Stimulated activated naive B cell treated with anti-CD40 and anti-IgM and Interleukin-4, amounts not matched to agents 10 μg/mL and 1 μg/mL and 100 μg/mL, for 72 hours (primary cell): ENCODE results near the gene VWA1.
"Not testable (repeated sequence)": the region's sequence is repeated elsewhere in the genome, so short reads cannot be mapped to it uniquely, and the experiment has no call there.

Source experiments
- ATAC-seq, 2 donors: fragments of 150-1000 bp; cut with Tn5 transposase; replicated peaks; 2 replicates each; pipeline ENCODE4 v1.10.0; 2021; ENCODE audit warnings: moderate library complexity in 1 of 2
- DNase-seq: peaks from one replicate; pipeline ENCODE4 v3.0.0; 2021
- H3K27ac Mint-ChIP-seq: one replicate; pipeline ENCODE4 v1.8.0; 2022; ENCODE audit warnings: mild to moderate bottlenecking, mixed read lengths
- H3K27me3 Mint-ChIP-seq, 2 donors: one replicate each; pipeline ENCODE4 v1.8.0; 2022; ENCODE audit warnings: mixed read lengths in 2 of 2
- H3K36me3 Mint-ChIP-seq, 2 donors: one replicate each; pipeline ENCODE4 v1.8.0; 2022; ENCODE audit warnings: mixed read lengths in 2 of 2, mild to moderate bottlenecking in 1 of 2
- H3K4me1 Mint-ChIP-seq, 2 donors: one replicate each; pipeline ENCODE4 v1.8.0; 2022; ENCODE audit warnings: mixed read lengths in 2 of 2, mild to moderate bottlenecking in 1 of 2
- H3K4me3 Mint-ChIP-seq, 2 donors: one replicate each; pipeline ENCODE4 v1.8.0; 2022; ENCODE audit warnings: mild to moderate bottlenecking in 2 of 2, mixed read lengths in 2 of 2, moderate library complexity in 1 of 2
- H3K9me3 Mint-ChIP-seq, 2 donors: one replicate each; pipeline ENCODE4 v1.8.0; 2022; ENCODE audit warnings: mixed read lengths in 2 of 2, mild to moderate bottlenecking in 1 of 2

The VWA1 gene

DNA sequence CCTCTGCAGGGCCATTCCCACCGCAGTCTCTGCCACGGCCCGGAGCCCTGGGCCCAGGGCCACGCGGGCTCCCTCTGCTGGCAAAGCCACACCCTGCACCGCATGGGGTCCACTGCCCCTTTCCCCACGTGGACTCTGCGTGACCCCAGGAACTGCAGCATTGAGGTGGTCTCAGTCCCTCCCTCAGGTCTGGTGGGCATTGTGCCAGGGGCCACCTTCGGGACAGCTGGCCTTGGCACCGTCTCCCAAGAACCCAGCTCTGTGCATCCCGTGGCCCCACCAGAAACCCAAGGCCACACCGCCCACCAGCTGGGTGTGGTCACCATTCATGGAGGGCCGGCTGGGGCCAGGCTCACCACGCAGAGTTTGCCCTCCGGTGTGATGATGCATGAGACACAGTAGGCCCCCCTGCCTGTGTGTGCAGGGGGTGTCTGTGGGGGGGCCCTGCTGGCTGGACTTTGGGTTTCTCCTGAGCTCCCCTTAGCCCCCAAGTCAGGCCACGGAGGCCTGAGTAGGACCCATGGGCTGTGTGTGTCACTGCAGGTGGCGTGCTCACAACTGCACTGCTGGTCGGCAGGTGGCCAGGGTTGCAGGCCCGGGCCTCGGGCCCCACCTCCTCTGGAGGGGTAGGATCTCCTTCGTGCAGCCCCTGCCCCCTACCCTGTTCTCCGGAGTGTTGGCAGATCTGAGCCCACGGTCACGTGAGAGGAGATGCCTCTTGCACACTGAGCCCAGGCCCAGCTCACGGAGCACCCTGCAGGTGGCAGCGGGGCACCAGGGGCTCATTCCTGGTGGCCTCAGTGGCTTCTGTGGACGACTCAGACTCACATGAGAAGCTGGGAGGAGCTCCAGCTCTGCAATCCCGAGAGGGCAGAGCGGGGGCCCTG is 5.8 kb downstream of the VWA1 start:
- ATAC-seq (peak; percentile 82 to 86), DNase-seq (no peak)
- H3K4me3 Mint-ChIP-seq: peak overlapping the region in 1 of 2 donors; percentile 22
- H3K36me3 Mint-ChIP-seq: no peaks in the 10 kb centered on the region
- no peaks in the 10 kb centered on the region for H3K9me3 Mint-ChIP-seq
- peaks cover 8 to 34% of the 10 kb centered on the region in 2 donors for H3K27me3 Mint-ChIP-seq
- H3K27ac Mint-ChIP-seq: no peak overlapping the region
- peaks cover 10 to 11% of the 10 kb centered on the region in 2 donors for H3K4me1 Mint-ChIP-seq

DNA sequence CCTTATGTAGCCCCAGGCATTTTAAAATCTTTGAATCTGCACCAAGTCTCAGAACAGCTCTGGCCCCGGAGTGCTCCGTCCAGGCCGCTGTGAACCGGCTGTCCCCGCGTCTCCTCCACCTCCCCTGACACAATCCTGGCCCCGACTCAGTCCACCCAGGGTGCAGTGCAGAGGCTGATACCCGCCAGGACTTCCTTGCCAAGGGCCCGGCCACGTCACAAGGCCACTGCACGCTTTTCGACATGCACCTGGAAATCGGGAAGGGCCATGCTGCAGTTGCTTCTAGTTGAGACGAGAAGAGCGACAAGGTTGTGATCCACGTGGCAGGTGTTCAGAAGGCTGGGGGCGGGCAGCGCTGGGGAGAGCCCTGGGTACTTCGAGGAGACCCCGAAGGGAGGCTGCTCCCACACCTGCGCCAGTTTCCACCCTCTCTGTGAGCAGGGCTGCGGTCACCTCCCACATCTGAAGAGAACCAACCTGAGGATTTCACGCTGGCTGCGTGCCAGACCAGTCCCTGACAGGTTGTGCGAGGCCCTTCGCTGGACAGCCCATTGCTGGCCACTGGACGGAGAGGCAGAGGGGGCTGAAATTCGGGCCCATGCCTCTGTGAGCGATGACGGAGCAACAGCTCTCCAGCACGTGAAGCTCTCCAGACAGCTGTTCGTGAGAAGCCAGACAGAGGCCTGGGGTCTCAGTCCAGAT is 6.7 kb downstream of the VWA1 start:
- no peak overlapping the region for H3K27ac Mint-ChIP-seq
- DNase-seq: no peak
- H3K36me3 Mint-ChIP-seq: no peaks in the 10 kb centered on the region
- H3K4me1 Mint-ChIP-seq: peaks cover 7 to 9% of the 10 kb centered on the region in 2 donors
- H3K27me3 Mint-ChIP-seq: peaks cover 5 to 26% of the 10 kb centered on the region in 2 donors
- H3K9me3 Mint-ChIP-seq: no peaks in the 10 kb centered on the region
- ATAC-seq: no peak
- no peak overlapping the region for H3K4me3 Mint-ChIP-seq

DNA sequence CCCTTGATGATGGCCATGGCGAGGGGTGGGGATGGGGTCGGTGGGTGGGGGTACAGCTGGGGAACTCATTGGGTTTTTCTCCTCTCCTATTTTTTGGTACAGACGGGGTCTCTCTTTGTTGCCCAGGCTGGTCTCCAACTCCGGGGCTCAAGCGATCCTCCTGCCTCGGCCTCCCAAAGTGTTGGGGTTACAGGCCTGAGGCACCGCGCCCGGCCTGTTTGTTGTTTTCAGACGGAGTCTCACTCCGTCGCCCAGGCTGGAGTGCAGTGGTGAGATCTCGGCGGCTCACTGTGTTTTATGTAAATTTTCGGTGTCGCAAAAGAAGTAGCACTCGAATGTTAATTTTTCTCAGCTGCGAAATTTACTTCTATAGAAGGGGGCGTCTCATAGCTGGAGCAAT is 11.1 kb downstream of the VWA1 start:
- H3K27ac Mint-ChIP-seq, H3K4me3 Mint-ChIP-seq, H3K36me3 Mint-ChIP-seq, ATAC-seq, DNase-seq, H3K9me3 Mint-ChIP-seq, H3K4me1 Mint-ChIP-seq: not testable (repeated sequence)
- peaks cover 6 to 14% of the 10 kb centered on the region in 2 donors for H3K27me3 Mint-ChIP-seq

DNA sequence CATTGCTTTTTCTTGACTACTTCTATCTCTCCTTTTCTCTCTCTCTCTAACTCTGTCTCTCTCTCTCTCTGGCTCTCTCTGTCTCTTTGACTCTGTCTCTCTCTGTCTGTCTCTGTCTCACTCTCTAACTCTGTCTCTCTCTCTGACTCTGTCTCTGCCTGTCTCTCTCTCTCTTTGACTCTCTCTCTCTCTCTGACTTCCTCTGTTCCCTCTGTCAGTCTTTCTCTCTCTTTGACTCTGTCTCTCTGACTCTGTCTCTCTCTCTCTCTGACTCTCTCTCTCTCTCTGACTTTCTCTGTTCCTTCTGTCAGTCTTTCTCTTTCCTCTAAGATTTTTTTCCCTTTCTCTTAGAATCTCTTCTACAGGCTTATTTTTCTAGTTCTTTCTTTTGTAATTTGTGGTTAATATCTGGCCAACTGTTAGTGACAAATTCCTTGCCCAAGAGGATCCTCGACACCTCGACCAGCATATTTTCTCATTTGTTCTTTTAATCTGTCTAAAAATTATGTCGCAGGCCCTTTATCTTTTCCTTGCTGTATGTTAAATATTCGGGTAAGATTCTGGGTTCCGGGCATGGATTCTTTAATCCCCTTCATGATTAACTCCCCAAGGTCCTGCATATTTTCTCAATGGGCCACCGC is 13.7 kb downstream of the VWA1 start, which contains the start of gene ATAD3C:
Gene ATAD3C, plus strand, starts transcription at position 591 of the 641 bp plus-strand sequence. CDS start 995 bp downstream, outside the sequence.
- no peak within 1 kb of the TSS for H3K27ac Mint-ChIP-seq
- no peaks in the 10 kb centered on the region for H3K36me3 Mint-ChIP-seq
- DNase-seq: no peak
- H3K9me3 Mint-ChIP-seq: no peaks in the 10 kb centered on the region
- no peak for ATAC-seq
- H3K4me1 Mint-ChIP-seq: no peaks in the 10 kb centered on the region
- H3K4me3 Mint-ChIP-seq: no peak within 1 kb of the TSS
- peaks cover 6% of the 10 kb centered on the region in 2 donors for H3K27me3 Mint-ChIP-seq

DNA sequence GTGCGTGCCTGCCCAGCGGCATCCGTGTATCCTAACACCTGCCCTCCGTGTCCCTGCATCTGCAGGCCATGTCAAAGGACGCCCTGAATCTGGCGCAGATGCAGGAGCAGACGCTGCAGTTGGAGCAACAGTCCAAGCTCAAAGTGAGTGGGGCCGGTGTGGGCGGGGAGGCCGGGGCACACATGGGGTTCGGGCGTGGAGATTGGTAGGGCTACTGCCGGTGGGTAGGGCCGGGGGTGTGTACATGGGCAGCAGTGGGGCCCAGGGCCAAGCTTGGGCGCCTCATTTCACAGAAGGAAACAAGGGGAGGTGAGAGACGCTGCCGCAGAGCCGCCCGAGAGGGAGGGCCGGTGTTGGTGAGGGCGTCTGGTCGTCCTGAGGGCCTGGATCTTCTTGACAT is 15.1 kb downstream of the VWA1 start:
- not testable (repeated sequence) for H3K4me1 Mint-ChIP-seq

DNA sequence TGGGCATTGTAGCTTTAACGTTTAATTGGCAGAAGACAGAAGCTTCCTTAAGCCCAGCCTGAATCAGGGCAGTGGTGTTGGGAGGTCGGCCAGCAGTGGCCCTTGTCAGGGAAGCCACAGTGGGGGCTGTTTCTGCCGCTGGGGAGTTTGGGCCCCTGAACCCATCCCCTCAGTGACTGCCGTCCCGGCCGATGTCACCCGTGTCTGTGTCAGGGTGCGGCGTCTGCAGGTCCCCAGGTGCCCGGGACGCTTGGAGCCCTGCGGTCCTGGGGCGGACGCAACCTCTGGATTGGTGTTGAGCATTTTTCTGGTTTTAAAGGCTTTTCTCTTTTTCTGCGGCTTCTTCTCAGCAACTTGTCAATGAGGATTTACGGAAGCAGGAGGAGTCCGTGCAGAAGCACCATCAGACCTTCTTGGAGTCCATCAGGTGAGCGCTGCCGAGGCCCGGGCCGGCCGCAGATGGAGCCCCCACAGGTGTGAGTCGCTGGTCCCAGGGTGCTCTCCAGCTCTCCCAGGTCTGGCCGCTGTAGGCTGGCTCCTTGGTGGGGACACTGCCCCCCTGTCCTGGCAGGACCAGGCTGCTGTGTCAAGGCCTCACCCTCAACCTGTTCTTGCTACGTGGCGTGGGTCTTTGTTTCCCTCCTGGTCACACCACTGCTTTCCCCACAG is 16.3 kb downstream of the VWA1 start:
- no peak overlapping the region for H3K4me3 Mint-ChIP-seq
- H3K4me1 Mint-ChIP-seq: no peaks in the 10 kb centered on the region
- ATAC-seq (no peak), DNase-seq (no peak)
- peaks cover 4 to 6% of the 10 kb centered on the region in 2 donors for H3K27me3 Mint-ChIP-seq
- no peaks in the 10 kb centered on the region for H3K9me3 Mint-ChIP-seq
- H3K27ac Mint-ChIP-seq: no peak overlapping the region
- H3K36me3 Mint-ChIP-seq: no peaks in the 10 kb centered on the region

More for the DNA sequence above, 15.1 kb downstream of the VWA1 start:
- not testable (repeated sequence) for DNase-seq, H3K27ac Mint-ChIP-seq, H3K27me3 Mint-ChIP-seq, ATAC-seq, H3K9me3 Mint-ChIP-seq, H3K4me3 Mint-ChIP-seq, H3K36me3 Mint-ChIP-seq

DNA sequence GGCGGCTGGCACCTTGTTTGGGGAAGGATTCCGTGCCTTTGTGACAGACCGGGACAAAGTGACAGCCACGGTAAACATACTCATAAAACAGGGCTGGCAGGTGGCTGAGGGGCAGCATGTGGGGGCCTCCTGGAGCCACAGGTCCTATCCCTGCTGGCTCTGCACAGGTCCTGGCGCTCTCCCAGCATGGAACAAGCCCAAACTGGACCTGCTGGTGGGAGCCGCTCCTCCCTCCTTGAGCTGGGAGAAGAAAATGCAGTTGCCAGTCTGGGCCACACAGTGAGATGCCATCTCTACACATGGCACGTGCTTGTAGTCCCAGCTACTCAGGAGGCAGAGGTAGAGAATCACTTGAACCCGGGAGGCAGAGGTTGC is 16.9 kb downstream of the VWA1 start:
- not testable (repeated sequence) for H3K36me3 Mint-ChIP-seq, H3K9me3 Mint-ChIP-seq, H3K4me3 Mint-ChIP-seq, ATAC-seq, DNase-seq, H3K27me3 Mint-ChIP-seq, H3K27ac Mint-ChIP-seq, H3K4me1 Mint-ChIP-seq

DNA sequence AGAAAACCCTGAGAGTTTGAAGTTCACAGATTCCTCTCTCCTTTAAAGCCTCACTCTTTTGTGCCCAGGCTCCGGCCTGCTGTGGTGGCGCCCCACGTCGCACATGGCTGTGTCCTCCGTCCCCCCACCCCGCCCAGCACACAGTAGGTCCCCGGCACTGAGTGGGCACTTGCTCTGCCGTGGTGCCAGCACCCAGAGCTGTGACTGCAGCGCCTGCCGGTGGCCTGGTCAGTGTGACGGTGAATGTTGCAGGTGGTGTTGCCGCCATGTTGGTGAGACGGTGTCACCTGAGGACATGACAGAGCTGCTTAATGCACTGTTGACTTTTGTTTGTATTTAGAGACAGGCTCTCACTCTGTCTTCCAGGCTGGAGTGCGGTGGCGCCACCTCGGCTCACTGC is 17.4 kb downstream of the VWA1 start:
- H3K4me1 Mint-ChIP-seq: no peaks in the 10 kb centered on the region
- no peaks in the 10 kb centered on the region for H3K36me3 Mint-ChIP-seq
- peaks cover 6 to 9% of the 10 kb centered on the region in 2 donors for H3K27me3 Mint-ChIP-seq
- H3K27ac Mint-ChIP-seq: no peak overlapping the region
- ATAC-seq: no peak
- H3K9me3 Mint-ChIP-seq: no peaks in the 10 kb centered on the region
- no peak for DNase-seq
- no peak overlapping the region for H3K4me3 Mint-ChIP-seq

DNA sequence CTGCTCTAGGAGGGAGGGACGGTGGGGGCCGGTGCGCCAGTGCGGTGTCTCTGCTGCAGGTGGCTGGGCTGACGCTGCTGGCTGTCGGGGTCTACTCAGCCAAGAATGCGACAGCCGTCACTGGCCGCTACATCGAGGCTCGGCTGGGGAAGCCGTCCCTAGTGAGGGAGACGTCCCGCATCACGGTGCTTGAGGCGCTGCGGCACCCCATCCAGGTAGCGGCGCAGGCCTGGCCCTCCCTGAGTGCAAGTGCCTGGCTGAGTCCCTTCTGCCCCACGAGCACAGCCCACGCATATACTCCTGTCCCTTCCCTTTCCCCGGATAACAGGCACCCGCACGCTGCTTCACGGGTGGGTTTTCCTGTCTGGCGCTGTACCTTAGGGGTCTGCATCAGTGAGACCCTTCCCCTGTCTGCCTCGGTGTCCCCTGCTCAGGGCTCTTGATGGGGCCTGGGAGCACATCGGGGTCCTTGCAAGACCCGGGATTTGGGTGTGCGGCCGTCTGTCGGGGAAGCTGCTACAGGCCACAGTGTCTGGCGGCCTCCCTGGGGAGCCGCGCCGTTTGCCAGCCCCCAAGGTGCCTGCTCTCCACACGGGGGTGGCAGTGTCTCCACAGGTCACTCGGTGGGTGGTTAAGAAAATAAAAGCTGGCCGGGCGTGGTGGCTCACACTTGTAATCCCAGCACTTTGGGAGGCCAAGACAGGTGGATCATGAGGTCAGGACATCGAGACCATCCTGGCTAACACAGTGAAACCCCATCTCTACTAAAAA is 19.0 kb downstream of the VWA1 start:
- ATAC-seq, H3K27ac Mint-ChIP-seq, H3K4me1 Mint-ChIP-seq, H3K36me3 Mint-ChIP-seq, H3K4me3 Mint-ChIP-seq, H3K27me3 Mint-ChIP-seq, H3K9me3 Mint-ChIP-seq, DNase-seq: not testable (repeated sequence)

DNA sequence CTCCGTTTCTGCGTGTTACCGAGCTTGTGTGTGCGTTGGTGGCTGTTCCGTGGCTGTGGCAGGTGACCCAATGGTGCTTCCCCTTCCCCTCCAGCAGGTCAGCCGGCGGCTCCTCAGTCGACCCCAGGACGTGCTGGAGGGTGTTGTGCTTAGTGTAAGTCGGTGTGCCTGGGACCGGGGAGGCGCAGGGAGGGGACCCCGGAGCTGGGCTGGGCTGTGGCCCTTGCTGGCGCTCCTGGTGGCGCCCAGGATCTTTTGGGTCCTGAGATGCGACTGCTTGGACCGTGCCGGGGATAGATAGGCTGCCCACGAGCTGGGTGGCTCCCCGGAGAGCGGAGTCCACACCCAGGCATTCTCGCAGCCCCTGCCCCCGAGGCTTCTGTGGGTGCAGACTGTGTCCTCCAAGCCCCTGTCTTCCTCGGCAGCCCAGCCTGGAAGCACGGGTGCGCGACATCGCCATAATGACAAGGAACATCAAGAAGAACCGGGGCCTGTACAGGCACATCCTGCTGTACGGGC is 19.9 kb downstream of the VWA1 start:
- H3K36me3 Mint-ChIP-seq: no peaks in the 10 kb centered on the region
- H3K4me1 Mint-ChIP-seq: no peaks in the 10 kb centered on the region
- H3K9me3 Mint-ChIP-seq: no peaks in the 10 kb centered on the region
- no peak overlapping the region for H3K27ac Mint-ChIP-seq
- peaks cover 0 to 5% of the 10 kb centered on the region in 2 donors for H3K27me3 Mint-ChIP-seq
- no peak overlapping the region for H3K4me3 Mint-ChIP-seq
- ATAC-seq (no peak), DNase-seq (no peak)

DNA sequence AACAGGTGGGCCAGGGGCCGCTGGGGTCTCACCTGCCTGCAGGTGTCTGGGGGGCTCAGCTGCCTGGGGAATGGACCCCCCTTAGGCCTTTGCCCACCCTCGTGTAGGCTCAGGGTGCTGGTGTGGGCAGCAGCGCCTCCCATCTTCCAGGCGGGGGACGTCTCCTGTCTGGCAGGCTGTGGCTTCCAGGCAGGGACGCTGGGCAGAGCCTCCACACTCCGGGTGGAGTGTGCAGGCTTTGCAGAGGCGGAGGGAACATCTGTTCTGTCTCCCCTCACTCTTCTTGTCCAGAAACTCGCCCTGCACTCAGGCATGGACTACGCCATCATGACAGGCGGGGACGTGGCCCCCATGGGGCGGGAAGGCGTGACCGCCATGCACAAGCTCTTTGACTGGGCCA is 20.4 kb downstream of the VWA1 start:
- H3K27me3 Mint-ChIP-seq, DNase-seq, H3K27ac Mint-ChIP-seq, ATAC-seq, H3K9me3 Mint-ChIP-seq, H3K4me1 Mint-ChIP-seq, H3K4me3 Mint-ChIP-seq, H3K36me3 Mint-ChIP-seq: not testable (repeated sequence)

DNA sequence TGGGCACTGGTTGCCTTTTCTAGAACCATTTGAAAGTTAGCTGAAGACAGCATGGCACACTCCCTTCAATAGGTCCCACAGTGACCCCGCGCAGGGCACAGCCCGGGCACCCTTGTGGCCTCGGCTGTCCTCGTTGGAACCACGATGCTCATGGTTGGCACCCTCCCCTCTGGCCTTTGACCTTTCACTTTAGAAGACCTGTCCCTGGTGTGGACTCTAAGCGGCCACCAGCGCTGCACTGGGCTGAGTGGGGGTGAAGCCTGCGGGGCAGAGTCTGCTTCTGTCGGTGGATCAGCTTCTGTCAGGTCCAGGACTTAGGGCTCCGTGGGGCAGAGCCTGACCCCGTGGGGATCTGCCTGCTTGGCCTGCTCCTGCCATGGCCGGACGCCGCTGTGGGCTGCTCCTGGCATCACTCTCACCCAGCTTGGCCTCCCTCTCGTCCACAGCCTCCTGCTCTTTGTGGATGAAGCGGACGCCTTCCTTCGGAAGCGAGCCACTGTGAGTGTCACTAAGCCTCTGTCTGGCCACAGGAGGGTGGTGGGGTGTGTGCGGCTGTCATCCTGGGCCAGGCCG is 21.3 kb downstream of the VWA1 start:
- not testable (repeated sequence) for H3K9me3 Mint-ChIP-seq

DNA sequence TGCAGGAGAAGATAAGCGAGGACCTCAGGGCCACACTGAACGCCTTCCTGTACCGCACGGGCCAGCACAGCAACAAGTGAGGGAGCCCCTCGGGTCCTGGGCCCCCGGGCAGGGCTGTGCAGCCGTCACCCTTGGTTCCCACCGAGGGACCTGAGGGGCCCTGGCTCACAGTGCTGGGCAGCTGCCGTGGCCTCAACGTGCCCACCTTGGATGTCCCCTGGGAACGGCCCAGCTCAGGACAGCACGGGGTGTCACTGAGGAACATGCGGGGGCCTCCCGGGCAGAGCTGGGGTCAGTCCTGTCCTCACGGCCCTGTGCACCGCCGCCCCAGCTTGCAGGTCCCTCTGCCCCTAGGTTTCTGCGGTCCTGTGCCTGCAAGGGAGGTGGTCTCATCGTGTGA is 23.7 kb downstream of the VWA1 start:
- H3K9me3 Mint-ChIP-seq: not testable (repeated sequence)
- peaks cover 5 to 16% of the 10 kb centered on the region in 2 donors for H3K27me3 Mint-ChIP-seq

More for the DNA sequence above, 21.3 kb downstream of the VWA1 start:
- peaks cover 5 to 11% of the 10 kb centered on the region in 2 donors for H3K27me3 Mint-ChIP-seq
- H3K4me1 Mint-ChIP-seq, H3K27ac Mint-ChIP-seq, DNase-seq, H3K4me3 Mint-ChIP-seq, H3K36me3 Mint-ChIP-seq: not testable (repeated sequence)
- ATAC-seq: peak in 1 of 2 donors; percentile 12

More for the DNA sequence above, 23.7 kb downstream of the VWA1 start:
- not testable (repeated sequence) for H3K4me1 Mint-ChIP-seq, H3K4me3 Mint-ChIP-seq, ATAC-seq, H3K36me3 Mint-ChIP-seq, H3K27ac Mint-ChIP-seq, DNase-seq
